OCI-LY3 (cell line): ENCODE results near the gene SMCO2.

Source experiments
- H2AFZ ChIP-seq: fragments of 200-600, 300-600 bp; shearing (Covaris generic); 2 replicates; pipeline ENCODE4 v1.6.0; 2014; ENCODE audit warnings: antibody characterized with exemption, low read depth, low read length
- H3K27ac ChIP-seq: fragments of 200-600, 300-600 bp; sonication (generic); 2 replicates; pipeline ENCODE4 v1.5.1; 2014; ENCODE audit warnings: mild to moderate bottlenecking, low read length, moderate library complexity, mixed read lengths
- H3K27me3 ChIP-seq: fragments of 200-600, 300-600 bp; sonication (generic); 2 replicates; pipeline ENCODE4 v1.6.1; 2014; ENCODE audit warnings: low read depth, low read length, mixed read lengths
- H3K36me3 ChIP-seq: fragments of 200-600, 300-600 bp; sonication (generic); replicated peaks from 2 replicates; pipeline ENCODE3; 2014; ENCODE audit warnings: low read depth, low read length, mixed read lengths
- H3K4me1 ChIP-seq: fragments of 300-600, 200-600 bp; sonication (generic); 2 replicates; pipeline ENCODE4 v1.6.1; 2014; ENCODE audit warnings: low read length, mixed read lengths
- H3K4me2 ChIP-seq: fragments of 200-600, 300-600 bp; sonication (generic); 2 replicates; pipeline ENCODE4 v1.6.1; 2014; ENCODE audit warnings: low read length, mixed read lengths
- H3K4me3 ChIP-seq: fragments of 300-600, 200-600 bp; sonication (generic); 2 replicates; pipeline ENCODE4 v1.5.1; 2014; ENCODE audit warnings: antibody characterized with exemption, mild to moderate bottlenecking, low read length, moderate library complexity
- H3K79me2 ChIP-seq: fragments of 300-600, 200-600 bp; shearing (Covaris generic); 2 replicates; pipeline ENCODE4 v1.6.1; 2014; ENCODE audit warnings: mild to moderate bottlenecking, low read length, mixed read lengths
- H3K9ac ChIP-seq: fragments of 300-600, 200-600 bp; shearing (Covaris generic); 2 replicates; pipeline ENCODE4 v1.6.0; 2014; ENCODE audit warnings: mild to moderate bottlenecking, low read length, moderate library complexity
- H3K9me3 ChIP-seq: fragments of 200-600, 300-600 bp; shearing (Covaris generic); 2 replicates; pipeline ENCODE4 v1.6.1; 2014; ENCODE audit warnings: low read length, mixed read lengths; ENCODE audit not compliant: insufficient read depth
- H4K20me1 ChIP-seq: fragments of 200-600, 300-600 bp; sonication (generic); 2 replicates; pipeline ENCODE4 v1.6.1; 2016; ENCODE audit warnings: low read length, mixed read lengths; ENCODE audit not compliant: insufficient read depth
- EZH2phosphoT487 ChIP-seq: fragments of 200-600 bp; shearing (Covaris generic); IDR thresholded peaks from 2 replicates; pipeline ENCODE4 v1.6.1; 2018; ENCODE audit warnings: antibody characterized with exemption, mixed run types, low read depth
- TF ChIP-seq, protein P1 (sequence below): fragments of 200-600, 300-600 bp; sonication (generic); IDR thresholded peaks from 2 replicates; pipeline ENCODE4 v1.5.1; 2014; ENCODE audit warnings: antibody characterized with exemption, low read length, low read depth

SMCO2 gene

DNA sequence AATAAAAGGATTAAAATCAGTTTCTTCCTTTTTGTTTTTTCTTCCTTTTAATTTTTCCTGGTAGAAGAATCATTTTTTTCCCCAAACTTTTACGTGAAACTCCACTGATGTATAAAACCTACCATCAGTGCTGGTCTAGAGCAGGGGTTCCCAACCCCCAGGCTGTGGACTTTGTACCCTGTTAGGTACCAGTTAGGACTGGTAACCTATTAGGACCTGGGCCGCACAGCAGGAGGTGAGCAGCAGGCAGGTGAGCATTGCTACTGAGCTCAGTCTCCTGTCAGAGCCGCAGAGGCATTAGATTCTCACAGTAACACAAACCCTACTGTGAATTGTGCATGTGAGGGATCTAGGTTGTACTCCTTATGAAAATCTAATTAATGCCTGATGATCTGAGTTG is 10.1 kb downstream of the SMCO2 start:
- no peaks in the 10 kb centered on the region for H4K20me1 ChIP-seq
- no peak overlapping the region for H3K4me2 ChIP-seq
- H3K9me3 ChIP-seq = no peaks in the 10 kb centered on the region
- TF ChIP-seq, protein P1, sequence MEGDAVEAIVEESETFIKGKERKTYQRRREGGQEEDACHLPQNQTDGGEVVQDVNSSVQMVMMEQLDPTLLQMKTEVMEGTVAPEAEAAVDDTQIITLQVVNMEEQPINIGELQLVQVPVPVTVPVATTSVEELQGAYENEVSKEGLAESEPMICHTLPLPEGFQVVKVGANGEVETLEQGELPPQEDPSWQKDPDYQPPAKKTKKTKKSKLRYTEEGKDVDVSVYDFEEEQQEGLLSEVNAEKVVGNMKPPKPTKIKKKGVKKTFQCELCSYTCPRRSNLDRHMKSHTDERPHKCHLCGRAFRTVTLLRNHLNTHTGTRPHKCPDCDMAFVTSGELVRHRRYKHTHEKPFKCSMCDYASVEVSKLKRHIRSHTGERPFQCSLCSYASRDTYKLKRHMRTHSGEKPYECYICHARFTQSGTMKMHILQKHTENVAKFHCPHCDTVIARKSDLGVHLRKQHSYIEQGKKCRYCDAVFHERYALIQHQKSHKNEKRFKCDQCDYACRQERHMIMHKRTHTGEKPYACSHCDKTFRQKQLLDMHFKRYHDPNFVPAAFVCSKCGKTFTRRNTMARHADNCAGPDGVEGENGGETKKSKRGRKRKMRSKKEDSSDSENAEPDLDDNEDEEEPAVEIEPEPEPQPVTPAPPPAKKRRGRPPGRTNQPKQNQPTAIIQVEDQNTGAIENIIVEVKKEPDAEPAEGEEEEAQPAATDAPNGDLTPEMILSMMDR = no peak
- TF ChIP-seq EZH2phosphoT487 = no peak
- H3K9ac ChIP-seq = no peak overlapping the region
- H3K79me2 ChIP-seq = no peaks in the 10 kb centered on the region
- peaks cover 13% of the 10 kb centered on the region for H3K4me1 ChIP-seq
- H3K36me3 ChIP-seq = no peaks in the 10 kb centered on the region
- H2AFZ ChIP-seq = no peak overlapping the region
- peaks cover 4% of the 10 kb centered on the region; the same call in 1 of the 2 replicates for H3K27me3 ChIP-seq
- H3K27ac ChIP-seq = no peak overlapping the region
- no peak overlapping the region for H3K4me3 ChIP-seq

DNA sequence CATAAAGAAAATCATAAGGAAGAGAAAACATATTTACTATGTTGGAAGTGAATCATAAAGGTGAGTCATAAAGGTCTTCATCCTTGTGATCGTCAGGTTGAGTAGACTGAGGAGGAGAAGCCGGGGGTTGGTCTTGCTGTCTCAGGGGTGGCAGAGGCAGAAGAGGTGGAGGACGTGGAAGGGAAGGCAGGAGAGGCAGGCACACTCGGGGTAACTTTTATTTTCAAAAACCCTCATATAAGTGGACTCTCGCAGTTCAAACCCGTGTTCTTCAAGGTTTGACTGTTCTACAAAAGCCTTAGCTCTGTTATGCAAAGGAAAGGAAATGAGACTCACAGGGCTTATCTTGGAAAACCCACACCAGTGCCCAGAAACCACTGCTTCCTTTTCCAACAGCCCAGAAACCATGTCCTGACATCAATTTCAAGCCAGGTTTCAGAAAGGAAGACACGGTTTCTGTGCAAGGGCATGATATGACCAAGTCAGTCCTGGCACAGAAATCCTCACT is 14.0 kb downstream of the SMCO2 start:
- H3K27ac ChIP-seq = no peak overlapping the region
- H3K4me1 ChIP-seq = peaks cover 13% of the 10 kb centered on the region
- TF ChIP-seq, protein P1 = no peak
- no peak for TF ChIP-seq EZH2phosphoT487
- H3K79me2 ChIP-seq = no peaks in the 10 kb centered on the region
- 0 out of 2 replicates have a peak overlapping the region, but pooled peaks have one; percentile 4 for H3K4me3 ChIP-seq
- H3K27me3 ChIP-seq = peaks cover 4% of the 10 kb centered on the region; the same call in 1 of the 2 replicates
- H3K9ac ChIP-seq = no peak overlapping the region
- no peaks in the 10 kb centered on the region for H3K36me3 ChIP-seq
- no peaks in the 10 kb centered on the region for H3K9me3 ChIP-seq
- no peak overlapping the region for H2AFZ ChIP-seq
- peak overlapping the region; percentile 33 for H3K4me2 ChIP-seq
- no peaks in the 10 kb centered on the region for H4K20me1 ChIP-seq

DNA sequence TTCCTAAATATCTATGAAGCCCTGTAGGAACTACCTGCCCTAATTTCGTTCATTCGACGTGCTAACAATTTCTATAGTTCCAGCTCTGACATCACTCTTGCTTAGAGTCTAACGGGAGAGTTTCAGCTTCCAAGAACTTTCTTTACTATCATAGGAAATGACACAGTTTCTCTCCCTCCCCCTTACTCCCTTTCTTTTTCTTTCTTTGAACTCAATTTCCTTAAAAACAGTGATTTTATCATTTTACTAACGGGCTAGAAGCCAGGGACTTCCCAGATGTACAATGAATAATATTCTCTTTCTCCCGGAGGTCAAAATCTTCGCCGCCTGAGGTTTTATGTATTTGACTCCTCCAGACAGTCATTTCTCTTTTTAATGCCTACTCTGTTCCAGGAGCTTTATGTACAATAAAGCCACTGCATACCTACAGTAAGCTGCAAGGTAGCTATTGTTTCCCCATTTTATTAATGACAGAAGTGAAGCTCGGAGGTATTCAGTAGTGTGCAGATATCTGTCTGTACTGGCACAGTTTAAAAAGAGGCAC is 15.7 kb downstream of the SMCO2 start:
- no peak for TF ChIP-seq EZH2phosphoT487
- TF ChIP-seq, protein P1 = no peak
- no peak overlapping the region for H3K9ac ChIP-seq
- no peaks in the 10 kb centered on the region for H3K79me2 ChIP-seq
- H3K4me2 ChIP-seq = no peak overlapping the region
- no peak overlapping the region for H3K4me3 ChIP-seq
- no peak overlapping the region for H3K27ac ChIP-seq
- H3K9me3 ChIP-seq = no peaks in the 10 kb centered on the region
- H2AFZ ChIP-seq = no peak overlapping the region
- no peaks in the 10 kb centered on the region for H3K36me3 ChIP-seq
- no peaks in the 10 kb centered on the region for H4K20me1 ChIP-seq
- H3K4me1 ChIP-seq = peaks cover 13% of the 10 kb centered on the region
- H3K27me3 ChIP-seq = peaks cover 4% of the 10 kb centered on the region; the same call in 1 of the 2 replicates

DNA sequence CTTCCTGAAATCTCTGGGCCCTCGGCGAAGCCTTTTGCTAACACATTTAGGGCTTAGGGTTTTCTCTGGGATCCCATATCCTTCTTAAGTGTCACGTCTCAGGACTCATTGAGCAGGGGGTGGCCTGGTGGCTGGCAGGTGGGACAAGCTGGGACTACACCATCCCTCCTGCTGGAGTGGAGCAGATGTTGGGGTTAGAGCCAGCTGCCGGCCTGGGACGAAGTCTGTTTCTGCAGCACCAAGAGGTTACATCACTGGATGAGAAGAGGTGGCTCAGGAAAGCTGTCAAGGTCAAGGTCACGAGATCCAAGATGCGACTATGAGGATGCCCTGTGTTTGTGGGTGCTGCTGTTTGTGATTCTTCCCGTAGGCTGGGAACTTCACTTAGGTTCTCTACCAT is 16.3 kb downstream of the SMCO2 start:
- Histone ChIP-seq H3K4me1 (peaks cover 13% of the 10 kb centered on the region), H3K9me3 (no peaks in the 10 kb centered on the region), H2AFZ (no peak overlapping the region), H3K9ac (no peak overlapping the region), H3K4me3 (no peak overlapping the region), H3K27ac (no peak overlapping the region), H3K4me2 (no peak overlapping the region), H3K27me3 (peaks cover 4% of the 10 kb centered on the region; the same call in 1 of the 2 replicates), H3K36me3 (no peaks in the 10 kb centered on the region), H3K79me2 (no peaks in the 10 kb centered on the region), H4K20me1 (no peaks in the 10 kb centered on the region)
- TF ChIP-seq, protein P1 = no peak
- no peak for TF ChIP-seq EZH2phosphoT487
